GM21447 (cell line): ENCODE measurements around the gene SPATA31D1.

Experiments
- ATAC-seq: cut with Tn5 transposase; IDR thresholded peaks from one replicate; pipeline ENCODE4 v1.9.1; 2021; ENCODE audit not compliant: unreplicated experiment

SPATA31D1 gene

DNA sequence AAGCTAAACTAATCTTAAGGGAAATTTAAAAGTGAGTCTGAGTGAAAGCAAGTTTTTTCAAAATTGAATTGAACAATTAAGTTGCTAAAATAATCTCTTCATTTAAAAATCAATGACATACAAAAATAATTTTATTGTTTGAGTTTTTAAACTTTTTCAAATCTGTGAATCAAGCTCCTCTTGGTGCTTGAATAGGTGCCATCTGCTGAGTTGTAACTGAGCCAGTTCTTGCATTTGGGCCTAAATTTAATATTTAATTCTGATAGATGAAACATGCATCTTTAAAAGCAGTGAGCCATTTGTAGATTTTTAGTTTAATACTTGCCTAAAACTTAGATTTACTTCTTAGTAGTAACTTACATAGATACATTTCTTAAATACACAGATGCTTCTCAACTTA is 31.8 kb downstream of the SPATA31D1 start:
- no peak for ATAC-seq

DNA sequence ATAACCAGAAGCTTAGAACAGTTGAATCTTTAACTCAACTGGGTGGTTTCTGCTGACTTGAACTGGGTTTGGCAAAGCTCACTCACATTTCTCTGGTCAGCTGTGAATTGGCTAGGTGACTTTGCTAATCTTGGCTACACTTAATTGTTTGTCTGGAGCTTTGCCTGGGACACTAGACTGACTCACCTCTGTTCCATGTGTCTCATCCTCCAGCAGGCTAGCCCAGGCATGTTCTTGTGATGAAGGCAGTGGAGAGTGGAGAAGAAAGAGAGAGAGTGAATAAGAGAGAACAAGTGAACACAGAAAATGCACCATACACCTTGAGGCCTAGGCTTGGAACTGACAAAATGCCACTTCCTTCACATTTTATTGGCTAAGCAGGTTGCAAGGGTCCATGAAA is 32.6 kb downstream of the SPATA31D1 start:
- ATAC-seq = no peak

DNA sequence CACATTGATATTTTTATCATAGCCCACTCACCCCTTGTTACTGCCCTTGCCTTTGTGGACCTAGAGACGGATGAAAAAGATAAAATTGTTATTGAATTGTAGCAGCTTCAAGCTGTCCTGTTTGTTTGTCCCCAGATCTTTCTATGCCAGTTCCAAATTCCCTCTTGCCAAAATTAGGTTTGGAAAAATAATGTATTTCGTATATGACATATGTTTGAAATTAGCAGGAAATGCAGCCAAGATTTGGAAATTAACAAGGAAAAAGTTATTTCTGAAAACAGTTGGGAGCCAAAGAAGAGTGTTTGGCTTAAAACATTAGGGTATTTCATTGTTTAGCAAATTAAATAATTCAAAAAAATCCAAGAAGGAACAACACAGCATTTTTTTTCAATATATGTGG is 33.5 kb downstream of the SPATA31D1 start:
- ATAC-seq = no peak

DNA sequence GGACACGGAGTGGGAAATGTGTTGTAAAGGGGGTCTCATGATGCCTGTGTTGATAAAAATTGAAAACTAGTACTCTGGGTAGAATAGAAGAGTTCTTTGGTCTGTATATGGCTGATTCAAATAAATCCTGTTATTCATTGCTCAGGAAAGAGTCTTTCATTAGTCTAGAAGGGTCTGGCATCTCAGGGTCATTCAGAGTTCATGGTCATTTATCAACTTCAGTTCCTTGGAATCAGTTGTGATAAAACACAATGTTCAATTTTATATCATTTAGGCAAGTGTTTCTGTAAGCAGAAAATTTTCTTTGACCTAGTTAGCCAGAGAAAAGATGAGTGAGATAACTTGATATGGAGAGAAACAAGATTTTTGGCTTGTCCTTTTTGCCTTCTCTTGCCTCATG is 36.3 kb downstream of the SPATA31D1 start:
- no peak for ATAC-seq

DNA sequence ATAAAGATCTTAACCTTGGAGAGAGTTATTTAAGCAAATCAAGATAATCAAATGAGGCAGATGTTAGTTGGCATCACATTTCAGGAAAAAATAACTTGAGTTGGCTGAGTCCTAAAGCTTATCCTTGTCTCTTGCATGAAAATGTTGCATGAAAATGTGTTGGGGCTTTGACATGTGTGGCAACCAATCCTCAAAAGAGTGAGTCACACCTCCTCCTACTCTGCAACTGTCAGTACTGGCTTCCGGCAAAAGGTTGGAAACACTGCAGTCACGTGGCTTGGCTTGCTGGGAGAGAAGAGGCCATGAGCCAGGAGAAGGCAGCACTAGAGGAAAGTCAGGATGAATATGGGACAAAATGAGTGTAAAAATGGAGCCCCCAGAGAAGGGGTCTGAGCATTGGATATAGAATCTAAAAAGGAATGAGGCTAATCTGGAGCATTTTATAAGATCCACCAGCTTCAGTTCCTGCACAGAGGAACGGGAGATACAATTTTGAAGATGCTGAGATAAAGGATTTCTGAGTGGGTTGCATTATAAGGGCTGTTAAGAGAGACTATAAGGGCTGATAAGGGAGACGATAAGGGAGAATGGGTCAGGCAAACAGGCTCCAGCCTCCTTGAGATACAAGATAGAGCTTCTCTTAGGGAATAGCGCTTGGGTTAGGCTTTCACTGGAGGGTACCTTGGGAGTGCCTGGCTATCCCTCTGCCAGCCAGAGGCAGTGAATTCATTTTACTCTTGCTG is 43.1 kb downstream of the SPATA31D1 start:
- ATAC-seq = no peak

DNA sequence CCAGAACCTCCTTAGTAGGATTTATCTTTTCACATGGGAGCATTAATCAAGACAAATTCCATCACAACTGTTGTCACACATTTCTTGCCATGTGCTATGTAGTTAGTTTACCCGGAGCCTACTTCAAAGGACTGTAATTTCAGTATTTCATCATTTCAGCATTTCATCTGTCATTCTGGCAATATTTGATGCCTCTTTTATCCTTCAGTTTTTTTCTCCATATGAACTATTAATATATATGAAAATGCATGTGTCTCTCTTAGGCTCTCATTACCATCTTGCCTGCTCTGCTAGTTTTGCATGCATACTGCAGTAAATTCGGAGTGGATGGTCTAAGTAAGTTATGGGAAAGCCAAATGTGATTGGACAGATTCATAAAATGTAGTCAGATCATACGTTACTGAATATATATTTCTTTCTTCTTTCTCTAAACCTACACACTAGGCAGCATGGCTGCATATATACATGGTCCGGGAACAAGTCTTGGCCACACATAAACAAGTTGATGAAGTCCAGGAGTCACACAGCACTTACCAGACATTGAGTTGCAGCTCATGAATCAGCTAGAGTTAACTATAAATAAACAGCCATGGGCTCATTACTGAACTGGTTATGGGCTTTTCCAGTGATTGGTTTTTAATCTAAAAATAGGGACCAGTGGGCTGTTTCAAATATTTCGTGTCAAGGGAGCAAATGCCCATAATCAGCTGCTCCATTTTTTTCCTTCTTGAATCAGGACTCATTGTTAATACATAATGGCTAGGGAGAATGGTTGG is 46.6 kb downstream of the SPATA31D1 start:
- no peak for ATAC-seq

DNA sequence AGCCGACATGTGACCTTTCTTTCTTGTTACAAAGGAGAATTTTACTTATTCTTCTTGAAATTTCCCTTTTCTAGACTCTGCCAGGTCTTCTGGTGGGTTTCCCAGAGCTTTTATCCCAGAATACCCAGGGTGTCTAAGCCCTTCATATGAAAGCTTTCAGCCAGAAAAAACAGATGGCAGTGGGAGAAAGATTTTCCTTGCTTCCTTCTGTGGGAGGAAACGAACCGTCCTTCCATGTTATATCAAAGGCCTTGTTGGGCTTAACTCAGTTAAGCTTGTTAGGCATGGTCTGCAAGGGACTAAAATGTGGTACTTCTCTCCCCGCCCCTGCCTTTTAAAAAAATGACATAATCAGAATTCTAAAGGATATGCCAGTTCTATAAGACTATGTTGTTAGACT is 47.5 kb downstream of the SPATA31D1 start:
- ATAC-seq = no peak

DNA sequence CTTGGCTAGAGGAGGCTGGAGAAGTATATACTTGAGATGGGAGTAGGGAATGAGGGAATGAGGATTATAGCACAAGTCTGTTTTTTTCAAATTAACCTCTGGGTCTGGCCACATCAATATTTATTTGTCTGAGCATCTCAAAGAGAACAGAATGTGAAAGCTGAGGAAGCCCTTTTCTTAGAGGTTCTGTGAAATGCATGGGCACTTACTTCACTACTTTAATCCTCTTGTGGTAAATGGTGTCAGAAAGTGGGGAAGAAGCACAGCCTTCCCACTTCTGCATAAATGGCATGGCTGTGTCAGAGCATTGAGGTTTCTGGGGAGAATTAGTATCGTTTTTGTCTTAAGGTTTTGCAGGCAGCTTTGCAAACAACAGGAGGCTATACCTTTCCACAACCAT is 48.6 kb downstream of the SPATA31D1 start:
- ATAC-seq = no peak

DNA sequence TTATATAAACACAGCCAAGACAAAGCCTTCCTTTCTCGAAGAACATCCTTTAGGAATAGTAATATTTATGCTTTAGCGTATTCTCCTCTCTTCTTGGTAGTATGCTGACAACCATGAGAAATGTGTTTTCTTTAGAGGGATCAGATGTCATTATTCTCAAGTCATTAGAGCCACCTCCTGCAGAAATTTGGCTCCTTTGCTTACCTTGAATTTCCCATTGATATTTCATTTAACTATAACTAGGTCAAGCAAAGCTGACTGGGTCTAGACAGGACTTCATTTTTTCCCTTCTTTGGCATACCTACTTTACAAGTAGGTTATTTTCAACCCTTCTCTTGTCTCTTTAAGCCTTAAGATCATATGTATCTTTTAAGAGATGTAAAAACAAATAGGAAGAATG is 50.3 kb downstream of the SPATA31D1 start:
- ATAC-seq = no peak
